Measurements from ENCODE around the gene NAP1L4.

NAP1L4 gene

DNA sequence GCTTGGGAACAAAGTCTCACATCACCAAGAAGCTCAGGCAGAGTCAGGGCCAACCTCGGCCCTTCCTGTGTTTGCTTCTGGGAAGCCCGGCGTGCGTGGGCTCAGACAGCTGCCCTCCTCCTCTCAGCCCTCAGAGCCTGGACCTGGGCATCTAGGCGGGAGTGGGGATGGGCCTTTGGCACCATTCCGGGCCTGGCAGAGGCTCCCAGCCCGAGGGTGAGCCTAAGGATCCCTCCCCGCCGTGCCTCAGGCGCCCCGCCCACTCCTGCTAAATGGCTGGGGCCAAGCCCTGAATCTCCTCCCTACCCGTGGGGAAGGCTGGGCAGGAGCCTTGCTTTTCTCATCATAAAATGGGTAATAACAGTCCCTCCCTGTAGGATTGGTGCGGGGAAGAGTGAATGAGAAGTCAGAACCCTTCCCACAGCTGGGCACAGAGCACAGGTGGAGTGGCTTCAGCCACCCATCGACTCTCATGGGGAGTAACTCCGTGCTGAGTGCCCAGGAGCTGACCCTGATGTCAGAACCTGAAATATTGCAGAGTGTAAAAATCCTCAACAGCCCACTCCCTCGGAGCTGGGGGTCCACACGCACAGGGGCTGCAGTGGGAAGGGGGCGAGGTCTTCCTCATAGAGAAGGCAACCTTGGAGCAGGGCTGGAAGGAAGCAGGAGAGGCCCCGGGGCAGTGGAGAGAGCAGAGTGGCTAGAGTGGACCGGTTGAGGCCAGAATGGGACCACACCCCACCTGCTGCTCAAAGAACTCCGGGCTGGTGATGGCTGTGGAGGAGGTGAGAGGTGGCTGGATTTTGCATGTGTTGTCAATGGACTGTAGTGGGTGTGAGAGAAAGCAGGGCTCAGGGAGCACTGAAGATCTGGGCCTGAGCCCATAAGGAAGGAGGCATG lies 87.7 kb downstream of the NAP1L4 start:
- no peak overlapping the region for H3K27ac ChIP-seq
- H3K4me2 ChIP-seq = no peak overlapping the region
- no peak overlapping the region for H3K9ac ChIP-seq
- H3K4me3 ChIP-seq (IDR thresholded peaks at IDR 0.05; ENCODE audit: insufficient read depth, low read depth, low read length) = no peak overlapping the region
- H3K4me1 ChIP-seq (ENCODE audit: low read depth, poor library complexity, severe bottlenecking) = peaks cover 7% of the 10 kb centered on the region
- H3K36me3 ChIP-seq (ENCODE audit: insufficient read depth) = no peaks in the 10 kb centered on the region
- H3K79me2 ChIP-seq (ENCODE audit: insufficient read depth, low read depth) = no peaks in the 10 kb centered on the region
- no peaks in the 10 kb centered on the region for H4K20me1 ChIP-seq (ENCODE audit: insufficient read depth)
- H3K27me3 ChIP-seq (ENCODE audit: insufficient read depth, low read depth) = no peaks in the 10 kb centered on the region
- TF ChIP-seq, protein P1, sequence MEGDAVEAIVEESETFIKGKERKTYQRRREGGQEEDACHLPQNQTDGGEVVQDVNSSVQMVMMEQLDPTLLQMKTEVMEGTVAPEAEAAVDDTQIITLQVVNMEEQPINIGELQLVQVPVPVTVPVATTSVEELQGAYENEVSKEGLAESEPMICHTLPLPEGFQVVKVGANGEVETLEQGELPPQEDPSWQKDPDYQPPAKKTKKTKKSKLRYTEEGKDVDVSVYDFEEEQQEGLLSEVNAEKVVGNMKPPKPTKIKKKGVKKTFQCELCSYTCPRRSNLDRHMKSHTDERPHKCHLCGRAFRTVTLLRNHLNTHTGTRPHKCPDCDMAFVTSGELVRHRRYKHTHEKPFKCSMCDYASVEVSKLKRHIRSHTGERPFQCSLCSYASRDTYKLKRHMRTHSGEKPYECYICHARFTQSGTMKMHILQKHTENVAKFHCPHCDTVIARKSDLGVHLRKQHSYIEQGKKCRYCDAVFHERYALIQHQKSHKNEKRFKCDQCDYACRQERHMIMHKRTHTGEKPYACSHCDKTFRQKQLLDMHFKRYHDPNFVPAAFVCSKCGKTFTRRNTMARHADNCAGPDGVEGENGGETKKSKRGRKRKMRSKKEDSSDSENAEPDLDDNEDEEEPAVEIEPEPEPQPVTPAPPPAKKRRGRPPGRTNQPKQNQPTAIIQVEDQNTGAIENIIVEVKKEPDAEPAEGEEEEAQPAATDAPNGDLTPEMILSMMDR (conservative IDR thresholded peaks at IDR 0.05; ENCODE audit: low read depth, low read length) = no peak
- no peak overlapping the region for H2AFZ ChIP-seq (ENCODE audit: low read depth)

DNA sequence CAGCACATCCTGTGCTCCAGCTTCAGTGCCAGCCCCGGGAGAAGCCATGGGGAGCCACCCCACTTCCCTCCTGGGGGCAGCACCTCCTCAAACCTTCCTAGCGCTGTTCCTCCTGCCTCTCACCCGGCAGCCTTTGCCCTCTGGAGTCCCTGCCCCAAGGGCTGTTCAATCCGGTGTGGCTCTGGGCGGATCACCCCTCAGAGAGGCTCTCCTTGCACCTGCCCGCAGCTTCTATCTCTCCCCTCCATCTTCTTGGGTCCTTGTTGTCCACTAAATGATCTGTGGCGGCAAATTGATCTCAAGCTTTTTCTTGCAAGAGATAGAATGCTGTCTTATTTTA lies 88.5 kb downstream of the NAP1L4 start:
- H3K4me3 ChIP-seq (IDR thresholded peaks at IDR 0.05; ENCODE audit: insufficient read depth, low read depth, low read length) = no peak overlapping the region

DNA sequence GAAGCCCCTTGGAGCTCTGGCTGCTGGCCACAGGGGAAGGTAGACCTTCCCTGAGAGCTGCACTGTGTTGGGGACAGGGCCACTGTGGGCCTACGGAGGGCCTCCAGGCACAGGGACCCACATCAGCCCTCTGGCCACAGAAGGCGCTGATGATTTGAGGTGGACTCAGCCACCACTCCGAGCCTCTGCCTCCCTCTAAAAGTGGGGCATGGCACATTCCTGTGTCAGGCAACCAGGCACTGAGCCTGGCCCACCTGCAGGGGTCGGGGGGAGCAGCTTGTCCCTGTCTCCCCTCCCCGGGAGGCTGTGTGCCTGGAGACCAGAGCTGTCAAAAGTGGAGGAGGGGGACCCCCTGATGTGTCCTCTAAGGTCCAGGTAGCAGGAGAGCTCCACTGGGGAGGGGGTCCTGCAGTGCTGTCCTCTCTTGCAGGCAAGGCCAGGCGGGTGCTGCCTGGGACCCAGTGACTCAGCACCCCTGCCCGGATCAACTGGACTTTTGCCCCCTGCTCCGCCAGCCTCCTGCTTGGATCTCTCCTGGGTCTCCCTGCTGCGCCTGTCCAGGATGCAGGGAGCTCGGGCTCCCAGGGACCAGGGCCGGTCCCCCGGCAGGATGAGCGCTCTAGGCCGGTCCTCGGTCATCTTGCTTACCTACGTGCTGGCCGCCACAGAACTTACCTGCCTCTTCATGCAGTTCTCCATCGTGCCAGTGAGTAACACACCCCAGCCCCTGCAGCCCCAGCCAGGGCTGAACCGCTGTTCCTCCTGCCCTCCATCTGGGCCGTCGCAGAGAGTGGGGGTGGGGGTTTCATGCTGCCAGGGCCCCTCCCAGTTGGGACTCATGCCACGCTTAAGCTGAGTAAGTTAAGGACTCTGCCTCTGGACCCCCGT lies 89.1 kb downstream of the NAP1L4 start:
- Histone ChIP-seq H3K9ac (peak overlapping the region; percentile 53; the same call in 1 of the 2 replicates), H3K36me3 (ENCODE audit: insufficient read depth) (no peaks in the 10 kb centered on the region), H3K4me1 (ENCODE audit: low read depth, poor library complexity, severe bottlenecking) (peaks cover 7% of the 10 kb centered on the region), H3K4me3 (IDR thresholded peaks at IDR 0.05; ENCODE audit: insufficient read depth, low read depth, low read length) (no peak overlapping the region), H2AFZ (ENCODE audit: low read depth) (peak overlapping the region; percentile 64; the same call in 1 of the 2 replicates), H3K27ac (no peak overlapping the region), H3K79me2 (ENCODE audit: insufficient read depth, low read depth) (no peaks in the 10 kb centered on the region), H3K27me3 (ENCODE audit: insufficient read depth, low read depth) (no peaks in the 10 kb centered on the region), H3K4me2 (peak overlapping the region; percentile 58), H4K20me1 (ENCODE audit: insufficient read depth) (no peaks in the 10 kb centered on the region)
- TF ChIP-seq, protein P1 (conservative IDR thresholded peaks at IDR 0.05; ENCODE audit: low read depth, low read length) = no peak

More for the DNA sequence above, 88.5 kb downstream of the NAP1L4 start:
- no peak overlapping the region for H2AFZ ChIP-seq (ENCODE audit: low read depth)
- no peaks in the 10 kb centered on the region for H4K20me1 ChIP-seq (ENCODE audit: insufficient read depth)
- TF ChIP-seq, protein P1 (conservative IDR thresholded peaks at IDR 0.05; ENCODE audit: low read depth, low read length) = no peak
- H3K79me2 ChIP-seq (ENCODE audit: insufficient read depth, low read depth) = no peaks in the 10 kb centered on the region
- no peak overlapping the region for H3K27ac ChIP-seq
- peaks cover 7% of the 10 kb centered on the region for H3K4me1 ChIP-seq (ENCODE audit: low read depth, poor library complexity, severe bottlenecking)
- H3K9ac ChIP-seq = no peak overlapping the region
- H3K36me3 ChIP-seq (ENCODE audit: insufficient read depth) = no peaks in the 10 kb centered on the region
- H3K27me3 ChIP-seq (ENCODE audit: insufficient read depth, low read depth) = no peaks in the 10 kb centered on the region
- H3K4me2 ChIP-seq = no peak overlapping the region

DNA sequence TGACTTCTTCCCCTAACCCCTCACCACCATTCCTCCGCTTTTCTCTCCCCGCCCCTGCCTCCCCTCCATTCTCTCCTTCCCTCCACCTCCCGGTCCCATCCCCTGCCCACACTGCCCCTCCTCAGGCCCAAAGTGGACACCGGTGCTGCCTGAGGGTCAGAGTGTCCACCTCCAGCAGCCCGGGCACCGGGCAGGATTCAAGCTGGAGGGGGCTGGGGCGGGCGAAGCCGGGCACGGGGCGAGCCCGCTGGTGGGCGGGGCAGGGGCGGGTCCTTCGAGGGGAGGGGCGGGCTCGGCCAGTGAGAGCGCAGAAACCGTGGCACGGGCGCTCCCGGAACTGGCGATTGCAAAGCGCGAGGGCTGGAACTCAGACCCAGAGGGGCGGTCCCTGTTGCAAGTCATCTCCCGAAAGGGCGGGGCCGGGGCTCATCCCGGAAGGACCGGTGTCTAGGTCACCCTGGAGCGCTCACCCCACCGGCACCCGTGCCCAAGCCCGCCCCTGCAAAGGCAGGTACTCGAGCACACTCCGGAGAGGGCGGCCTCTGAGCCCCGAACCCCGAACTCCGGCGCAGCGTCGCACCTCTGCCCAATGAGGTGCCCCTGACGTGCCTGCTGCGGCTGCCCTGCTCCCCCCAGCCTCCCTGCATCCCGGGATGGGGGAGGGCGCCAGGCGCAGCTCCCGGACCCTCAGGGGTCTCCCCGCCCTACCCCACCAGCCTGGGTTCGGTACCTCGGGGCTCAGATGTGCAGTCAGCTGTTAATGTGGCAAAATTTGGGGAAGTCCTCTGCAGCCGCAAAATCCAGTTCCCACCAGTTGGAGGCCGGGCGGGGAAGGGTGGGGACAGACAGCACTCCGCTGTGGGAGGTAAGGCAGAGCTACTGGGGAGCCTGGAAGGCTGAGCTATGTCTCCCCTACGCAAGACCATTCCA lies 90.0 kb downstream of the NAP1L4 start:
- Histone ChIP-seq H3K27ac (no peak overlapping the region), H3K4me3 (IDR thresholded peaks at IDR 0.05; ENCODE audit: insufficient read depth, low read depth, low read length) (no peak overlapping the region), H3K4me2 (peak overlapping the region; percentile 73), H3K79me2 (ENCODE audit: insufficient read depth, low read depth) (no peaks in the 10 kb centered on the region), H3K9ac (peak overlapping the region; percentile 53; the same call in 1 of the 2 replicates), H3K27me3 (ENCODE audit: insufficient read depth, low read depth) (no peaks in the 10 kb centered on the region), H4K20me1 (ENCODE audit: insufficient read depth) (no peaks in the 10 kb centered on the region), H3K36me3 (ENCODE audit: insufficient read depth) (no peaks in the 10 kb centered on the region), H2AFZ (ENCODE audit: low read depth) (peak overlapping the region; percentile 90), H3K4me1 (ENCODE audit: low read depth, poor library complexity, severe bottlenecking) (peaks cover 7% of the 10 kb centered on the region)
- TF ChIP-seq, protein P1 (conservative IDR thresholded peaks at IDR 0.05; ENCODE audit: low read depth, low read length) = no peak

All from KMS-11 (cell line).